Ramos (cell line): ENCODE measurements around the gene EPS8L2.

Experiments used
- in situ Hi-C: fragments of 300-500 bp; cut with MboI; formaldehyde crosslinking; loops from one replicate; pipeline ENCODE4 v1.14.3; 2022; ENCODE audit warnings: low sequenced_read_pairs; ENCODE audit not compliant: unreplicated experiment

The EPS8L2 gene

DNA sequence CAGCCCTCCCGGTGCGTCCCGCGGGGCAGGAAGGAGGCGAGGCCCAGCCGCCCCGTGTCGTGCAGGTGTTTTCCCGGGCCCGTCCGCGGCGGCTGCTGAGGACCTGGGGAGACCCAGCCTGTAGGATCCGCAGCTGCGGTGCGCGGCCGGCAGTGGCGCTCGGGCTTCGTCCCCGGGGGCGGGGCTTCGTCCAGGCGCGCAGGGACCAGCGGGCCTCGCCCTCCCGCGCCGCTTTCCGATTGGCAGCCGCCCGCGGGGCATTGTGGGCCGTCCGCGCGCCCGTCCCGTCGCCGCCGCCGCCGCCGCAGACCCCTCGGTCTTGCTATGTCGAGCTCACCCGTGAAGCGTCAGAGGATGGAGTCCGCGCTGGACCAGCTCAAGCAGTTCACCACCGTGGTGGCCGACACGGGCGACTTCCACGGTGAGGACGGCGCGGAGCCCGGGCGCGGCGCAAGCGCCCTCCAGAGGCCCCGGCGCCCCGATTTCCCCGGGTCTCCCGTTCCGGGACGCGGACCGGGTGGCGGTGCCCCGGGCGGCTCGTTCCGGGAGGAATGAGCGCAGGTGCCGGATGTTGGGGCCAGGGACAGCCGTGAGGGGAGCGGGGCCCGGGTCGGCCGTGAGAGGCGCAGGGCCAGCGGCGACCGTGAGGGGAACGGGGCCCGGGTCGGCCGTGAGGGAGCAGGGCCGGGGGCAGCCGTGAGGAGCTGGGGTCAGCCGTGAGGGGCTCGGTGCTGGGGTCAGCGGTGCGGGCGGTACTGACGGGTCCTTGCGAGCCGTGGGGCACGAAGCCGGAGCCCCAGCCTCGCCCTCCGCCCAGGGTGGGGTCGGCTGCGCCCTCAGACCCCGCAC, 41.4 kb downstream of the EPS8L2 start, which contains the start of gene TALDO1:
Gene TALDO1 (plus strand): TSS at position 307 of the 849 bp plus-strand sequence. CDS start 18 bp downstream, at position 325.
- in situ Hi-C loops: no loop called here

DNA sequence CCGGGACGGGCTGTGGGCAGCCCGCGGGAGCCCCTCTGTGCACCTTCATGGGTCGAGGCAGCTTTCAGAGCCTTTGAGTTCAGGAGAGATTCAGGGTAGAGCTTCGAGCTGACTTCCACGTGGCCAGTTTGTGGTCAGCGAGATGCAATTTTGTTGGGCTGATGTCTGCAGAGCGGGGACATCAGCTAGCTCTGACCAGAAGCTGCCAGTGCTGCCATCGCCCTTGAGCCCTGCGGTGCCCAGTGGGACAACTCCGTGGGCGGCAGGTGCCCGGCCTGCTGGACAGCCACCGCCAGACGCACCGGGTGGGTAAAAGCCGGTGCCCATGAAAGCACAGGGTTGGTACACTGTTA, 42.0 kb downstream of the EPS8L2 start:
- in situ Hi-C loops: no loop called here

GRCh38 chr11:749731-750130, 43.7 kb downstream of the EPS8L2 start:
- in situ Hi-C loops: no loop called here

- in situ Hi-C loops: no loop called here
These were observed 54.2 kb downstream of the EPS8L2 start for GRCh38 chr11:760236-760635.

GRCh38 chr11:761526-762108, 55.6 kb downstream of the EPS8L2 start:
- in situ Hi-C loops: no loop called here

- in situ Hi-C loops: no loop called here
These were observed 56.5 kb downstream of the EPS8L2 start for GRCh38 chr11:762421-763072.

GRCh38 chr11:763073-763463, 57.0 kb downstream of the EPS8L2 start:
- in situ Hi-C loops: no loop called here

DNA sequence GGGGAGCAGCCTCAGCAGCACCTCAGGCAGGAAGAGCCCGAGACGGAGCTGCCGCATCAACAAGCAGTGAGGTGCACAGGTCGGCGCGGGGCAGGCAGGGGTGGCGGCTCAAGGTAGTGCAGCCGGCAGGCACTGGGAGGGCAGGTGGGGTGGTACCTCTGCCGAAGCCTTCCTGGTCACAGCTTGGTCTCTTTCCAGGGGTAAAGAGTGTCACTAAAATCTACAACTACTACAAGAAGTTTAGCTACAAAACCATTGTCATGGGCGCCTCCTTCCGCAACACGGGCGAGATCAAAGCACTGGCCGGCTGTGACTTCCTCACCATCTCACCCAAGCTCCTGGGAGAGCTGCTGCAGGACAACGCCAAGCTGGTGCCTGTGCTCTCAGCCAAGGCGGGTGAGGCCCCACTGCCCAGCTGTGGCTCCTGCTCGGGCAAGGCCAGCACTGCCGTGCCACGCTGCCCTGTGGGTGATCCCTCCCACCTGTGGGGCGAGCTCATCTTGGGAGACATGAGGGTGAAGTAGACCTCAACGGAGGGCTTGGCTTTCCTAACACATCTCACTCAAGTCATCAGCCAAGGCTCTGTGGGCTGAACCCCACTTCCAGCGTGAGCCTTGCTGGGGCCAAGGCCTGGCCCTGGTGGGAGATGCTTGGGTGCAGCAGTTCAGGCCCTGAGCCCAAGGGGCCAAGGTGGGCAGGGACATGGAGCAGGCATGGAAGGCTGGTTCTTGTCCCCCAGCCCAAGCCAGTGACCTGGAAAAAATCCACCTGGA, 57.7 kb downstream of the EPS8L2 start:
- in situ Hi-C loops: no loop called here

- in situ Hi-C loops: no loop called here
These were observed 58.4 kb downstream of the EPS8L2 start for GRCh38 chr11:764322-765024.

GRCh38 chr11:765025-765801, 59.2 kb downstream of the EPS8L2 start:
- in situ Hi-C loops: no loop called here

GRCh38 chr11:765802-766091, 59.7 kb downstream of the EPS8L2 start:
- in situ Hi-C loops: no loop called here

GRCh38 chr11:766106-766935, 60.3 kb downstream of the EPS8L2 start:
- in situ Hi-C loops: no loop called here

DNA sequence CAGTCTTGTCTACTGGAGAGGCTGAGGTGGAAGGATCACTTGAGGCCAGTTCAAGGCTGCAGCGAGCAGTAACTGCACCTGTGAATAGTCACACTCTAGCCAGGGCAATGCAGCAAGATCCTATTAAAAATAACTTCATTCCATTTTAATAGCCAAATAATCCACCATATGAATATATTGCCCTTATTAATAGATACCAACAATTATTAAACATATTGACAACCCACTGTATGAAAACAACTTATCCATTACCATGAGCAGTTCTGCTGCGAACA, 60.8 kb downstream of the EPS8L2 start:
- in situ Hi-C loops: no loop called here

DNA sequence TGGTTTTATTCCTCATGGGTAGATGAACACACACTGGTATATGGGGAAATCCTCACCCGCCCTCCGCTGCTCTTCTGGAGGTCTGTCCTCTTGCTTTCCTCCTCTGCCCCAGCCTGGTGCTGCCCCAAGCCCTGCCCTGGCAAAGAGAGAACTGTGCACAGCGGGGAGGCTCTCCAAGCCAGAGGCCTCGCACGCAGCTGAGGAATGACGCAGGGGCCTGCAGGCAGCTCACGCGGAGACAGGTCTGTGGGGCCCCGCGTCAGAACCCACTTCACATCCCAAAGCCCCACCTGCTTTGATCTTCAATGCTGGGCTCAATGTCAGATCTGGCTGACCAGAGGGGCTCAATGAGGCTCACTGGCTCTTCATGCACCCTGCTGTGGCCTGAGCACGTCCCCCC, 61.2 kb downstream of the EPS8L2 start:
- in situ Hi-C loops: no loop called here

DNA sequence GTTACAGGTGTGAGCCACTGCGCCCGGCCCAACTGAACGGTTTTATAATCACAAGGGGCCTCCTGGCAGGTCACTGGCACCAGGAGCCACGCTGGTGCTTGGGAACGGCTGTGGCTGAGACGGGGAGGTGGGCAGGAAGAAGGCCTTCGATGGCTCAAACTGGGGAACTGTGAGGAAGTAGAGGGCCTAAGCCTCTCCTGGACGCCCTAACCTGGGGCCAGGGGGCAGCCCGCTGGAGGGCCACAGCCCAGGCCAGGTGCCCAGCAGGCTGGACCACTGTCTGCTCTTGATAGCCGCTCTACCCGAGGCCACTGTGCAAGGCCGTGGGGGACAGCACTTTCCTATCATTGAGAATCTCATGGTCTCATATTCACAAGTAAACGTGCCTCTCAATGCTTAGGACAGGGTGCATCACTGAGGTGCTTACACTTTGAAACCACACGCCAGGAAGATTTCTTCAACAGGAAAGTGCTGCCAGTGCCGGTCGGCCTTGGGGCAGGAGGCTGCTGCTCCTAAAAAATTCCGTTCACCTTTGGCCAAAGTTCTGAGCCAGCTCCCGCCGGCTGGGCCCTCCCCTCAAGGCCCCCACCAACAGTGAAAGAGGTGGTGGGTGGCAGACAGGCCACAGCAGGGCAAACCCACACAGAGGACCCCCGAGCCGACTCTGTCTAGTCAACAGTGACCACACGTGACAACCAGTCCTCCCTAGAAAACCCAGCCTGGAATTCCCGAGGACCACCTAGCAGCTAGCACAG, 64.0 kb downstream of the EPS8L2 start:
- in situ Hi-C loops: no loop called here

GRCh38 chr11:770642-771616, 64.9 kb downstream of the EPS8L2 start:
- in situ Hi-C loops: no loop called here

DNA sequence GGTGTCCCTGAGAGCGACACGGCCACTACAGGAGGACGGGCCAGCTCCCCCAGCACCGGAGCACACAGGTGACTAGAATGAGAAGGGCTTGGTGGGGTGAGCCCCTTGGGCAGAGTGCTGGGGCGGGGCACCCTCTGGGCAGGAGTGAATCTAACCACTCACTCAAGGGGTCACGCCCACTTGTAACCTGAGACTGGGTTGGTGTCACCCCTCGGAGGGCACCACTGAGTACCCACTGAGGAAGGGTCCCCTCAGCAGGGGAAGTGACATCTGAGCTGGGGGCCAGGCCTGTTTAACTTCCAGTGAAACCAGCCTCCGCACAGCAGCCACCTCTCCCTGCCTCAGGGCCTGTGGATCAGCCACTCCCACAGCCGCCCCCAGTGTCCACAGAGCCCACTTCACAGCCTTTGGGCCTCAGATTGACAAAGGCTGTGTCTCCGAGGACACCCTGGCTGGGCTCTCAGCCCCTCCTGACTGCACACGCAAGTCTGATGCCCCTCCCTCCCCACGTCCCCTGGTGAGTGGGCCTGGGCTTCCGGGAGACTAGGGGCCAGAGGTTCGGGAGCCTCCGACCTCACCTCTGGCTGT, 65.7 kb downstream of the EPS8L2 start:
- in situ Hi-C loops: no loop called here
